VCaP (cell line): ENCODE measurements around the gene PLSCR3.

Source experiments
- H3K27ac ChIP-seq: fragments of 450-650 bp; 2 replicates; pipeline ENCODE4 v1.5.1; 2017
- CTCF ChIP-seq: fragments of 450-650 bp; conservative IDR thresholded peaks from 2 replicates; pipeline ENCODE4 v1.5.1; 2017; ENCODE audit warnings: mild to moderate bottlenecking, moderate library complexity

Gene PLSCR3

GRCh38 chr17:7425756-7426155 lies 31.4 kb upstream of the PLSCR3 start:
- no peak overlapping the region for H3K27ac ChIP-seq
- no peak for TF ChIP-seq CTCF

DNA sequence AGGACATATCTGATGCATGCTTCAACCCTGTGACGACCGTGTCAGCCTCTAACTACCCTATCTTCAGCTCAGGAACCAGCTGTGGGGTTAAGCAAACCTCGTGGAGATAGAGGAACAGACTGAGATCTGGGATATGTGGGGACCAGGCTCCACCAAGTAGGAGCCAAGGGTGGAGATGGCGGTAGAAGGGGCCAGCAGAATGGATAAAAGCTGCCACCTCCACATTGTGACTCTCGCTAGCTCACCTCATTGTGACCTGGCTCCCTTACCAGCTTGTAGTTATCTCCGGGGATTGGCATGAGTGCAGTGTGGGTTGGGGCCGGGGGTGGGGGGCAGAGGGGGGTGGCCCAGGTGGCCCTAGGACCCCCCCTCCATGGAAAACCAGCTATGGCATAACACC lies 31.0 kb upstream of the PLSCR3 start, which contains the start of gene SPEM2:
Gene SPEM2, plus strand, starts transcription at position 301 of the 400 bp plus-strand sequence. Its CDS starts 73 bp downstream, at position 374.
- no peak within 1 kb of the TSS for H3K27ac ChIP-seq
- no peak for TF ChIP-seq CTCF

DNA sequence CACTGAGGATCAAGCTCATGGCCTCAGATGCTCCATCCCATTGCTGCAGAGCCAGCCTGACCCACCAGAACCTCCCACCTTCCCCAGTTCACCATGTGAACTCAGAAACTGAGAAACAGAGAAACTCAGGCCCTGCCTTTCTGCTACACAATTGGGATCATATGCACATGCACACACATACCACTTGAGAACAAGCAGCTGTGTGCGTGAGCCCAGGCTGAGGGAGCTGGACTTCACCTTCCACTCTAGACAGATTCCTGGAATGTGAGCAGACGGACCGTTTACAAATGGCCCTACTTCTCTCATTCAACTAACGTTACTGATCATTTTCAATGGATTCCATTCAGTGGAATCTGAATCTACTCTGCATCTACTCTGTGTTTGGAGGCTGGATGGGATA lies 29.4 kb upstream of the PLSCR3 start:
- H3K27ac ChIP-seq: no peak overlapping the region
- TF ChIP-seq CTCF: no peak

DNA sequence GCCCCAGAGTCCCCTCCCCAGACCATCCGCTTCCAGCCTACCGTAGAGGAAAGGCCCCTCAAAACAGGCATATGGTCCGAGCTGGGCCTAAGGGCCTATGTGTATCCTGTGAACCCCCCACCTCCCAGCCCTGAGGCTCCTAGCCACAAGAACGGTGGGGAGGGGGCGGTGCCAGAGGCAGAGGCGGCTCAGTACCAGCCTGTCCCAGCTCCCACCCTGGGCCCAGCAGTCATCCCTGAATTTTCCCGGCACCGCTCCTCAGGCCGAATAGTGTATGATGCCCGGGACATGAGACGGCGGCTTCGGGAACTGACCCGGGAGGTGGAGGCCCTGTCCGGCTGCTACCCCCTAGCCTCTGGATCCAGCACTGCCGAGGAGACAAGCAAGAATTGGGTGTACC lies 26.9 kb upstream of the PLSCR3 start:
- TF ChIP-seq CTCF: no peak
- H3K27ac ChIP-seq: no peak overlapping the region

- no peak for TF ChIP-seq CTCF
- no peak within 1 kb of the TSS for H3K27ac ChIP-seq
Observed at GRCh38 chr17:7419819-7420610, 25.7 kb upstream of the PLSCR3 start, which contains the start of gene SPEM1. Gene SPEM1 (plus strand): TSS chr17:7420324. CDS start chr17:7420385, 61 bp downstream.

GRCh38 chr17:7418472-7419152 lies 24.3 kb upstream of the PLSCR3 start:
- no peak for TF ChIP-seq CTCF
- no peak overlapping the region for H3K27ac ChIP-seq

DNA sequence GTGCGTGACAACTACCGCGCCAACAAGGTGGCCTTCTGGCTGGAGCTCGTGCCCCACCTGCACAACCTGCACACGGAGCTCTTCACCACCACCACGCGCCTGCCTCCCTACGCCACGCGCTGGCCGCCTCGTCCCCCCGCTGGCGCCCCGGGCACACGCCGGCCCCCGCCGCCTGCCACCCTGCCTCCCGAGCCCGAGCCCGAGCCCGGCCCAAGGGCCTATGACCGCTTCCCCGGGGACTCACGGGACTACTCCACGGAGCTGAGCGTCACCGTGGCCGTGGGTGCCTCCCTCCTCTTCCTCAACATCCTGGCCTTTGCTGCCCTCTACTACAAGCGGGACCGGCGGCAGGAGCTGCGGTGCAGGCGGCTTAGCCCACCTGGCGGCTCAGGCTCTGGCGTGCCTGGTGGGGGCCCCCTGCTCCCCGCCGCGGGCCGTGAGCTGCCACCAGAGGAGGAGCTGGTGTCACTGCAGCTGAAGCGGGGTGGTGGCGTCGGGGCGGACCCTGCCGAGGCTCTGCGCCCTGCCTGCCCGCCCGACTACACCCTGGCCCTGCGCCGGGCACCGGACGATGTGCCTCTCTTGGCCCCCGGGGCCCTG lies 22.8 kb upstream of the PLSCR3 start:
- H3K27ac ChIP-seq: no peak overlapping the region
- TF ChIP-seq CTCF: no peak
